H9 (cell line): Measurements from ENCODE around the gene CSNK1G1. TPM values are rescaled to one million over a fixed set of nuclear protein-coding genes. Genes with fewer than 3 reads are reported as not detected.

Experiments
- DNase-seq: peaks from one replicate; pipeline ENCODE4 v3.0.0-alpha.2; 2017
- H2AFZ ChIP-seq: one replicate; pipeline ENCODE4 v1.6.1; 2013; ENCODE audit warnings: mild to moderate bottlenecking, low read length, control low read depth, moderate library complexity
- H2AK5ac ChIP-seq: 2 replicates; pipeline ENCODE4 v1.6.1; 2013; ENCODE audit warnings: low read length, control low read depth, mixed read lengths; ENCODE audit not compliant: insufficient read length
- H2BK120ac ChIP-seq: one replicate; pipeline ENCODE4 v1.6.1; 2013; ENCODE audit warnings: low read depth, mild to moderate bottlenecking, low read length, control low read depth, inconsistent platforms; ENCODE audit not compliant: poor library complexity, severe bottlenecking
- H2BK12ac ChIP-seq: 2 replicates; pipeline ENCODE4 v1.6.1; 2013; ENCODE audit warnings: low read length, control low read depth, mixed read lengths, low read depth; ENCODE audit not compliant: insufficient read length
- H2BK15ac ChIP-seq: 2 replicates; pipeline ENCODE4 v1.6.1; 2013; ENCODE audit warnings: low read depth, low read length, control low read depth
- H2BK20ac ChIP-seq: one replicate; pipeline ENCODE4 v1.6.1; 2013; ENCODE audit warnings: low read depth, mild to moderate bottlenecking, low read length, control low read depth, inconsistent platforms; ENCODE audit not compliant: poor library complexity, severe bottlenecking
- H2BK5ac ChIP-seq: 2 replicates; pipeline ENCODE4 v1.6.1; 2013; ENCODE audit warnings: low read length, control low read depth, mixed read lengths; ENCODE audit not compliant: insufficient read length
- H3K14ac ChIP-seq: 2 replicates; pipeline ENCODE4 v1.6.1; 2013; ENCODE audit warnings: low read length, control low read depth; ENCODE audit not compliant: insufficient read depth
- H3K18ac ChIP-seq: 2 replicates; pipeline ENCODE4 v1.6.1; 2013; ENCODE audit warnings: low read depth, mild to moderate bottlenecking, mixed read lengths, low read length, control low read depth; ENCODE audit not compliant: insufficient read length
- H3K23ac ChIP-seq: 2 replicates; pipeline ENCODE4 v1.6.1; 2013; ENCODE audit warnings: low read length, control low read depth, mixed read lengths, low read depth; ENCODE audit not compliant: insufficient read length
- H3K23me2 ChIP-seq: 2 replicates; pipeline ENCODE4 v1.6.1; 2013; ENCODE audit warnings: low read depth, mild to moderate bottlenecking, mixed read lengths, low read length, control low read depth; ENCODE audit not compliant: insufficient read length, poor library complexity, severe bottlenecking
- H3K27ac ChIP-seq: 2 replicates; pipeline ENCODE4 v1.5.1; 2013; ENCODE audit warnings: low read length, control low read depth, mixed read lengths, low read depth; ENCODE audit not compliant: insufficient read length
- H3K27me3 ChIP-seq: 2 replicates; pipeline ENCODE4 v1.6.1; 2013; ENCODE audit warnings: low read length, control low read depth, inconsistent platforms; ENCODE audit not compliant: insufficient read depth
- H3K4ac ChIP-seq: 2 replicates; pipeline ENCODE4 v1.6.1; 2013; ENCODE audit warnings: low read depth, mild to moderate bottlenecking, control low read depth, inconsistent platforms, low read length, moderate library complexity
- H3K4me1 ChIP-seq: 2 replicates; pipeline ENCODE4 v1.6.1; 2013; ENCODE audit warnings: low read length, control low read depth, inconsistent platforms; ENCODE audit not compliant: insufficient read depth
- H3K4me2 ChIP-seq: 2 replicates; pipeline ENCODE4 v1.6.1; 2013; ENCODE audit warnings: low read length, control low read depth, mixed read lengths; ENCODE audit not compliant: insufficient read length, insufficient read depth
- H3K56ac ChIP-seq: 2 replicates; pipeline ENCODE4 v1.6.1; 2013; ENCODE audit warnings: low read depth, mild to moderate bottlenecking, mixed read lengths, low read length, control low read depth; ENCODE audit not compliant: insufficient read length
- H3K79me1 ChIP-seq: 2 replicates; pipeline ENCODE4 v1.6.1; 2013; ENCODE audit warnings: low read depth, mild to moderate bottlenecking, moderate library complexity, low read length, control low read depth, inconsistent platforms; ENCODE audit not compliant: insufficient read depth, poor library complexity, severe bottlenecking
- H3K79me2 ChIP-seq: 2 replicates; pipeline ENCODE4 v1.6.1; 2013; ENCODE audit warnings: low read length, control low read depth, inconsistent platforms; ENCODE audit not compliant: insufficient read depth
- H3K9ac ChIP-seq: 2 replicates; pipeline ENCODE4 v1.6.1; 2013; ENCODE audit warnings: low read length, control low read depth, mixed read lengths; ENCODE audit not compliant: insufficient read length; ENCODE audit errors: extremely low read depth
- H3K9me3 ChIP-seq: one replicate; pipeline ENCODE4 v1.6.1; 2013; ENCODE audit warnings: low read depth, low read length, inconsistent platforms; ENCODE audit not compliant: control insufficient read depth
- H3T11ph ChIP-seq: one replicate; pipeline ENCODE4 v1.6.1; 2013; ENCODE audit warnings: mild to moderate bottlenecking, low read length, control low read depth, inconsistent platforms
- H4K20me1 ChIP-seq: one replicate; pipeline ENCODE4 v1.6.1; 2013; ENCODE audit not compliant: control insufficient read depth, insufficient read length, insufficient read depth
- H4K5ac ChIP-seq: 2 replicates; pipeline ENCODE4 v1.6.1; 2013; ENCODE audit warnings: low read depth, mild to moderate bottlenecking, mixed read lengths, low read length, control low read depth; ENCODE audit not compliant: insufficient read length
- H4K8ac ChIP-seq: replicated peaks from 2 replicates; pipeline ENCODE4 v1.6.1; 2013; ENCODE audit warnings: low read length, control low read depth, mixed read lengths, low read depth; ENCODE audit not compliant: insufficient read length
- H4K91ac ChIP-seq: 2 replicates; pipeline ENCODE4 v1.6.1; 2013; ENCODE audit warnings: low read depth, mild to moderate bottlenecking, moderate library complexity, mixed read lengths, low read length, control low read depth; ENCODE audit not compliant: insufficient read length
- H3K27ac Mint-ChIP-seq, 3 experiments: 2 replicates in 2 of 3; 3 replicates in 1 of 3; pipeline ENCODE4 v1.8.0; 2020 to 2021; ENCODE audit warnings: mixed read lengths in 3 of 3, mild to moderate bottlenecking in 1 of 3, moderate library complexity in 1 of 3
- H3K27me3 Mint-ChIP-seq: 2 replicates; pipeline ENCODE4 v1.8.0; 2021; ENCODE audit warnings: low read depth, mild to moderate bottlenecking, moderate library complexity, mixed read lengths
- H3K36me3 Mint-ChIP-seq, 3 experiments: 2 replicates in 2 of 3; 3 replicates in 1 of 3; pipeline ENCODE4 v1.8.0; 2020 to 2021; ENCODE audit warnings: low read depth in 3 of 3, mixed read lengths in 3 of 3; ENCODE audit not compliant: insufficient read depth in 1 of 3
- H3K4me1 Mint-ChIP-seq, 2 experiments: 2 replicates each; pipeline ENCODE4 v1.8.0; 2020; ENCODE audit warnings: mixed read lengths in 2 of 2
- H3K4me3 Mint-ChIP-seq, 2 experiments: 2 replicates in 1 of 2; 3 replicates in 1 of 2; pipeline ENCODE4 v1.8.0; 2020 to 2021; ENCODE audit warnings: mild to moderate bottlenecking in 2 of 2, mixed read lengths in 2 of 2, moderate library complexity in 1 of 2
- H3K9me3 Mint-ChIP-seq, 2 experiments: 2 replicates in 1 of 2; 3 replicates in 1 of 2; pipeline ENCODE4 v1.8.0; 2020; ENCODE audit warnings: mild to moderate bottlenecking in 2 of 2, mixed read lengths in 2 of 2, moderate library complexity in 1 of 2
- WGBS: extraction: QIAGEN DNeasy Blood & Tissue Kit; methylation state at CpG from one replicate; pipeline ENCODE4 v1.1.7; 2013; ENCODE audit warnings: missing lambda C conversion rate, low lambda C conversion rate, mixed read lengths; ENCODE audit not compliant: insufficient read length; ENCODE audit errors: extremely low coverage; 5-methylcytosine and 5-hydroxymethylcytosine counted together
- total RNA-seq: library from RNA; stranded (reverse); gene quantifications from 2 replicates; pipeline ENCODE4 v1.2.1, GENCODE V29; 2021
- TF ChIP-seq, protein P1 (sequence below): fragments of 200-600 bp; sonication (generic); conservative IDR thresholded peaks from 3 replicates; pipeline ENCODE4 v1.8.0; 2021; ENCODE audit warnings: antibody characterized with exemption, mild to moderate bottlenecking

The CSNK1G1 gene
- total RNA-seq, 1 experiment from 2014 or later = 17.1 TPM

DNA sequence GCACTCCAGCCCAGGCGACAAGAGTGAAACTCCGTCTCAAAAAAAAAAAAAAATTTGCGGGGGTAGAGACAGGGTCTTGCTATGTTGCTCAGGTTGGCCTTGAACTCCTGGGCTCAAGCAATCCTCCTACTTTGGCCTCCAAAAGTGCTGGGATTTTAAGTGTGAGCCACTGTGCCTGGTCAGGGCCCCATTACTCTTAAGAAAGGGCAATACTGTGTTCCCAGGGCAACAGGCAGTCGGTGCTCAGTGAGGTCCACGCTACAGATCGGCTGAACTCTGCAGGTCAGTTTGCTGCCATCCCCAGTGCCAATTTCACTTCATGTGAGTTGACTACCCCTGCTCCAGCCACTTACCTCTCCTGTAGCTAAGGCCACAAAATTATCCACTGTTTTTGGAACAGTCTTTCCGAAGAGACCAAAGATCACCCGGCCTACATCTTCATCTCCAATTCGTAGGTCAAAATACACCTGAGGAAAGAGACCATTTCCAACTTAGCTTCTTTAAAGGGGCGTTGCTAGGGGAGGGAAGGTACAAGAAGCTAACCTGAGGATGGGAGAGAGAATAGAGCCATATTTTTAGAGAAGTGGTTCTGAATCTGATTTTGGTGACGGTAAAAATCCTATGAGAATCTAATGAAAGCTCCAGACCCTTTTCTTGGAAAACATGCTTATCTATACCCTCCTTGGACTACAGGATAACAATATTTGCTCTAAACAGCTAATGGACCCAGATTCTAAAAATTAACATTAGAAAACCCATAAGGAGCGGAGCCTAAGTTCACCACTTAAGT lies 194.1 kb downstream of the CSNK1G1 start:
- no peaks in the 10 kb centered on the region for H3K9me3 ChIP-seq
- Mint-ChIP-seq H3K4me1 (peaks cover 28 to 29% of the 10 kb centered on the region in 2 experiments), H3K9me3 (no peaks in the 10 kb centered on the region; a peak in 1 of 5 replicates), H3K4me3 (peak overlapping the region; percentile 88 to 91), H3K27ac (peak overlapping the region in 2 of 3 experiments; percentile 55 to 89; a peak in 5 of 7 replicates), H3K27me3 (no peaks in the 10 kb centered on the region), H3K36me3 (peaks cover 29 to 45% (median 32%) of the 10 kb centered on the region in 3 experiments; a peak in 6 of 7 replicates)
- TF ChIP-seq, protein P1, sequence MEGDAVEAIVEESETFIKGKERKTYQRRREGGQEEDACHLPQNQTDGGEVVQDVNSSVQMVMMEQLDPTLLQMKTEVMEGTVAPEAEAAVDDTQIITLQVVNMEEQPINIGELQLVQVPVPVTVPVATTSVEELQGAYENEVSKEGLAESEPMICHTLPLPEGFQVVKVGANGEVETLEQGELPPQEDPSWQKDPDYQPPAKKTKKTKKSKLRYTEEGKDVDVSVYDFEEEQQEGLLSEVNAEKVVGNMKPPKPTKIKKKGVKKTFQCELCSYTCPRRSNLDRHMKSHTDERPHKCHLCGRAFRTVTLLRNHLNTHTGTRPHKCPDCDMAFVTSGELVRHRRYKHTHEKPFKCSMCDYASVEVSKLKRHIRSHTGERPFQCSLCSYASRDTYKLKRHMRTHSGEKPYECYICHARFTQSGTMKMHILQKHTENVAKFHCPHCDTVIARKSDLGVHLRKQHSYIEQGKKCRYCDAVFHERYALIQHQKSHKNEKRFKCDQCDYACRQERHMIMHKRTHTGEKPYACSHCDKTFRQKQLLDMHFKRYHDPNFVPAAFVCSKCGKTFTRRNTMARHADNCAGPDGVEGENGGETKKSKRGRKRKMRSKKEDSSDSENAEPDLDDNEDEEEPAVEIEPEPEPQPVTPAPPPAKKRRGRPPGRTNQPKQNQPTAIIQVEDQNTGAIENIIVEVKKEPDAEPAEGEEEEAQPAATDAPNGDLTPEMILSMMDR = no peak
- no peak overlapping the region for H4K91ac ChIP-seq
- H3T11ph ChIP-seq = no peak overlapping the region
- no peak for DNase-seq
- H3K4ac ChIP-seq = no peak overlapping the region
- no CpG with 5 or more reads among the region's 12 CpGs for WGBS
- H3K4me1 ChIP-seq = no peaks in the 10 kb centered on the region; the same call in 1 of the 2 replicates
- no peak overlapping the region for H3K27ac ChIP-seq
- H3K14ac ChIP-seq = no peak overlapping the region
- H3K23ac ChIP-seq = no peak overlapping the region
- no peak overlapping the region for H2BK20ac ChIP-seq
- no peak overlapping the region for H3K18ac ChIP-seq
- H3K56ac ChIP-seq = no peak overlapping the region
- H4K8ac ChIP-seq = no peak overlapping the region
- no peak overlapping the region for H2BK12ac ChIP-seq
- H2AK5ac ChIP-seq = no peak overlapping the region
- no peak overlapping the region for H2BK120ac ChIP-seq
- H4K20me1 ChIP-seq = no peaks in the 10 kb centered on the region
- peak overlapping the region; percentile 77 for H3K4me2 ChIP-seq
- H2AFZ ChIP-seq = no peak overlapping the region
- no peaks in the 10 kb centered on the region for H3K27me3 ChIP-seq
- no peaks in the 10 kb centered on the region; the same call in 1 of the 2 replicates for H3K79me2 ChIP-seq
- no peaks in the 10 kb centered on the region for H3K79me1 ChIP-seq
- peak overlapping the region; percentile 71 for H3K9ac ChIP-seq
- H4K5ac ChIP-seq = no peak overlapping the region
- H3K23me2 ChIP-seq = no peaks in the 10 kb centered on the region
- H2BK15ac ChIP-seq = no peak overlapping the region
- no peak overlapping the region for H2BK5ac ChIP-seq
